HK-2 (cell line): ENCODE data around the gene ONECUT3.
A peak's percentile ranks its signal among the peaks of the same experiment; 100 is the strongest.

ENCODE experiments used
- DNase-seq: peaks from one replicate; pipeline ENCODE4 v3.0.0-alpha.2; 2018; ENCODE audit not compliant: unreplicated experiment

Gene ONECUT3

DNA sequence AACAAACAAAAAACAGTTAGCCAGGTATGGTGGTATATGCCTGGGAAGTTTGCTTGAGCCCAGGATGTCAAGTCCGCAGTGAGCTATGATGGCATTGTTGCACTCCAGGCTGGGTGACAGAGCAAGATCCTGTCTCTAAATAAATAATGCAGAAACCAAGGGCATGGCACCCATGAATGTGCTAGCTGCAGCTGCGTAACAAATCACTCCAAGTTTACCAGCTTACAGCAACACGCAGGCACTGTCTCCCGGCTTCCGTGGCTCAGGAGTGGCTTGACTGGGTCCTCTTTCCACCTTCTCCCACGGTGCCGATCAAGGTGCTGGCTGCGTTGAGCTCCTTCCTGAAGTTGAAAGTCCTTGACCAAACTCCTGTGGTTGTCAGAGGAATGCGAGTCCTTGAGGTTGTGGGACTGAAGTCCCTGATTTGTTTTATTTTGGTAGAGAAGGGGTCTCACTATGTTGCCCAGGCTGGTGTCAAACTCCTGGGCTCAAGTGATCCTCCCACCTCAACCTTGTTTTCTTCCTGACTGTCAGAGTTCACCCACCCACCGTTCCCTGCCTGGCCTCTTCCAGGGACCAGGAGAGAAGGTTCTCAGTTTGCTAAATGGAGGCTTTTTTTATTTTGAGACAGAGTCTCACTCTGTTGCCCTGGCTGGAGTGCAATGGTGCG is 13.2 kb upstream of the ONECUT3 start:
- DNase-seq = no peak

DNA sequence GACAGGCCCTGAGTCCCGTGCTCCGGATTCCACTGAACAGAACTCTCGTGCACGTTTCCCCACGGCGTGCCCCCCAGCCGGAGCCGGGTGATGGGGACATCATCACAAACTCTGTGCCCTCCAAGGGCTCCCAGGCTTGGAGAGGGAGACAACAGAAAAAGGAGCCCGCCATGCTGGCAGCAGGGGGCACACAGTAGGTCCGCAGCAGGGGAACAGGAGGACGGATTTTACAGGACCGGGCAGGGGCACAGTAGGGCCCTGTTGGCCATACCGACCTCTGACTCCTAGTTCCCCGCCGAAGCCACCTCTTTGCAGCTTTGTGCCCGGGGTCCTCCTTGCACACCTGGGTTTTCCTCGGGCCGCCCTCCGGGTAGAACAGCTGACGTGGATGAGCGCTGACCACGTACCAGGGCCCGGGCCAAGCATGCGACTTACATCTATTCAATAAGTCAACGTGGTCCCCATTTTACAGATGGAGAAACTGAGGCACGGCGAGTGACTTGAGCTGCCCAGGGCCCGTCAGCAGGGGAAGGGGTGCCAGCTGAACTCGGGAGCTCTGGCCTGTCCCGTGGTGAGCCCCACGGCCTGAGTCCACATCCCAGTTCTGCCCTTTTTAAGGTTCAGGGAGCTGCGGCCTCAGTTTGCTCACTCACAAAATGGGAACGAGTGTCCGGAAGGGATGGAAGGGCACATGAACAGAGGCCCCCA is 10.2 kb upstream of the ONECUT3 start:
- DNase-seq = no peak

DNA sequence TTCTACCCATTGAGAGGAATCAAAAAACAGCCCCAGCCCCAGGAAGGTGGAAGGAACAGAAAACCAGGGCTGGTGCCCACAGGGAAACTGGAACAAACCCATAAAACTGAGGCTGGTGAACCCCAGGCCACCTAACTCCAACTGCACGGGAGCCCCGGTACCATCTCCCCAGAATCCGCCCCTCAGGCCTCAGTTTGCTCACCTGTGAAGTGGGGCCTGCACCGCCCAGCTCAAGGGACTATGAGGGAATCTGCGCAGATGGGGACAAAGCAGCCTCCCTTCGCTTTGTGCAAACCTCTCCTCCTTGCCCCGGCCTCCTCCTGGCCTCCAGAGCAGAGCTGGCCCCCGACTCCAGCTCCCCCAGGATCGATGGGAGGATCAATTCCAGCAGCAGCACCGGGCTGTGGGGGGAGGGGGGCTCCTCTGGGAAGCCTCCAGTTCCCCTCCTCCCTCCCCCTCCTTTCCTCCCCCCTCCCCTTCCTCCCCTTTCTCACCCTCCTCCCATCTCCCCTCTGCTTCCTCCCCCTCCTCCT is 9.1 kb upstream of the ONECUT3 start:
- no peak for DNase-seq

DNA sequence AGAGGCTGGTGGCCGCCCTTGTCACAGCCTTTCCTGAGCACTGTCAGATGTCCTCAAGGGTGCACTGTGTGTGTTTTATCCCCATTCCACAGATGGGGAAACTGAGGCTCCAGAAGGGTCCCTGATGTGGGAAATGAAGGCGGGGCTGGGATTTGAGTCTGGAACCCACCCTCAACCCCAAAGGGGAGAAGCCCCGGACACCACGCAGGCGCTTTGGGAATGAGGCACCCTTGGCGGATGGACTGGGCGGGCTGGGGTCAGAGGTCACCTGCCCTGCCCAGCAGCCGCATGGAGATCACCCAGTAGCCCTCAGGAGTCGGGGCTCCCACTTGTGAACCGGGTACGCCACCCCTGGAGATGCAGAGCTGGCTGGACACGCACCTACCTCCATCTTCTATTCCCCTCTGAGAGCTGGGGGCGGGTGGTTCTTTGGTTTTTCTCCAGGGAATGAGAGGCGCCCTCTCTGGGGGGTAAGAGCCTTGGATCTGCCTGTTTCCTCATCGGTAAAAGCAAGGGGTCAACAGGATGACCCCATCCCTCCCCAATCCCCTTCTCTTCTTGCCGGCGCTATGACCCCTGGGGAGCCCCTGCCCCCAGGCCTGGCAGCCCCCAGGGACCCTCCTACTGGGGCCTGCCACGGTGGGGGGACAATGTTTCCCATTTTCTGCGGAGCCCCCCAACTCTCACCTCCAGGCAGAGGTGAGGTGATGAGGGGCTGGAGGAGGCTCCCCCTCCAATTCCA is 8.3 kb upstream of the ONECUT3 start:
- DNase-seq = no peak

DNA sequence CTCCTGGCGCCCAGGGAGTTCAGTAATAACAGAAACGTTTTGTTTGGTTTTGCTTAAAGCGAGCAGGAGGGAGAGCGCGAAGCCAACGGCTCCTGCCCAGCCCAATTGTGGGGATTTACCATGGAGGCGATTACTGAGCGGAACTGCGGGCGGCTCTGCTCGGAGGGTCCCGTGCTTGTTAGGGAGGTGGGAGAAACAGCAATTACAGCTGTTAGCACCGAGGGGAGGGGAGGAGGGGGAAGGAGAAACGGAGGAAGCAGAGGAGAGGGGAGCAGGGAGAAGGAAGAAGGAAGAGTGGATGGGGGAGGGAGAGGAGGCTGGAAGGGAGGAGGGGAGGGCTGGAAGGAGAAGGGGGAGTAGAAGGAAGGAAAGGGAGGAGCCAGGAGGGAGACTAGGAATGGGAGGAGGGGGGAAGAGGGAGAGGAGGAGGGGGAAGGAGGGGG is 7.7 kb upstream of the ONECUT3 start:
- no peak for DNase-seq

DNA sequence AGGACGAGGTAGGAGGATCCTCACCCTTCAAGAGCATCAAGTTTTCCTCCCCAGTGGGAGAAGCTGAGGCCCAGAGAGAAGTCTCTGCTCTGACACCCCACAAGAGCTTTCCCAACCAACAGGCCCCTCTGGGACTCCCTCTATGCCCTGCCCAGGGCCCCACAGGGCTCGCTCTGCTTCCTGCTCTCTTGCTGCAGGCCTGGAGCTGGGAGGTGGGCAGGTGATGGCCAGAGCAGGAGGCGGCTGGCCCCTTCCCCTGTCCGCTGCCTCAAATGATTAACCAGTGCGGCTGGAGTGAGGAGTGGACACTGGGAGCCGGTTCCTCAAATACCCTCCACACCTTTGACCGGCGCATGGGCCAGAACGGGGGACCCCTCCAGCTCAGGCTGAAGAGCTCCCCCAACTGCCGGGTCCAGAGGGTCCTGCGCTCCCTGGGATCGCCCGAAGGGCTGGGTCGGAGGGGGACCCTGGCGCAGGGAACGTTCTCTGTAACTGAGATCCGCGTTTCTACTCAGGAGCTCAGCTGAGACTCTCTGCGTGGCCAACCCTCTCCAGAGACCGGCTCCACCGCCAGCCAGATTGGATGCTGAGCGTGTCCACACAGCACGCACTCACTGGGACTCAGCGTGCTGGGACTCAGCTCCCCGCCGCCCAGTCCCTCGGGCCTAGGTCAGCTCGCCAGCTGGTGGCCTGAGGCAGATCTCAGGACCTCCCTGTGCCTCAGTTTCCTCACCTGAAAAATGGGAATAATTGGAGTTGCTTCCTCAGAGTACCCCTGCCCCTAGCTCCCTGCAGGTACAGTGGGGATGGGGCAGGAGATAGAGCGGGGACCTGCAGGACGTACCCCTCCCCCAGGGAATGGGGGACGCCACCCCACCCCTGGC is 6.7 kb upstream of the ONECUT3 start:
- DNase-seq = peak; percentile 47

DNA sequence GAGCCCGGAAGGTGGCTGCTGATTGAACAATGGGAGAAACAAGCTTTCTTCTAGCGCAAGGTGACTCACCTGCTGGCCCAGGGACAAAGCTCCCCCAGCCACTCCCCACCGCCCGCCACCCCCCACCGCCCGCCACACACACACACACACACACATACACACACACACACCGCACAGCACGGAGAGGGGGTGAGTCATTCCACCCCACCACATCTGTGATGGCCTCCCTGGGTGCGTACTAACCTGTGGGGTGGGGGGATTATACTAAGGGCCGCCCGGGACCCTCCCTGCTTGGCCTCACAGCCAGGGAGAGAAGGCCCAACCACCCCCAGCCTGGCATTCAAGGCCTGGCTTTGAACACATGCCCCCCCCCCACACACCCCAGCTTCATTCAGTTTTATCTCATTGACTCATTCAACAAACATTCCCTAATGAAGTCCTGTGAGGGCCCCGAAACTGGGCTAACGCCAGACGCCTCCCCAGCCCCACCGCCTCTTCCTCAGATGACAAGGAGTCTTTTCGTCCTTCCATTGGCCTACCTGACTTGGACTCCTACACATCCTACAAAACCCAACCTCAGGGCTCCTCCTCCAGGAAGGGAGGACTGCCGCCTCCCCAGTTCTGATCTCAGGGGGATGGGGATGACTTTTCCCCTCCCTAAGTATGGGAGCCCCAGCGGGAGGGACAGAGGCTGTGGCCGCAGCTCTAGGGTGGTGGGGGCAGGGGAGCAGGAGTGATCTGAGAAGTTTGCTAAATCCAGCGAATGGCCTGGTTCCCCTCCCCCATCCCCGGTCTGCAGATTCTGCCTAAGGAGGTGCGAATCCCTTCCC is 5.8 kb upstream of the ONECUT3 start:
- DNase-seq = peak; percentile 86

DNA sequence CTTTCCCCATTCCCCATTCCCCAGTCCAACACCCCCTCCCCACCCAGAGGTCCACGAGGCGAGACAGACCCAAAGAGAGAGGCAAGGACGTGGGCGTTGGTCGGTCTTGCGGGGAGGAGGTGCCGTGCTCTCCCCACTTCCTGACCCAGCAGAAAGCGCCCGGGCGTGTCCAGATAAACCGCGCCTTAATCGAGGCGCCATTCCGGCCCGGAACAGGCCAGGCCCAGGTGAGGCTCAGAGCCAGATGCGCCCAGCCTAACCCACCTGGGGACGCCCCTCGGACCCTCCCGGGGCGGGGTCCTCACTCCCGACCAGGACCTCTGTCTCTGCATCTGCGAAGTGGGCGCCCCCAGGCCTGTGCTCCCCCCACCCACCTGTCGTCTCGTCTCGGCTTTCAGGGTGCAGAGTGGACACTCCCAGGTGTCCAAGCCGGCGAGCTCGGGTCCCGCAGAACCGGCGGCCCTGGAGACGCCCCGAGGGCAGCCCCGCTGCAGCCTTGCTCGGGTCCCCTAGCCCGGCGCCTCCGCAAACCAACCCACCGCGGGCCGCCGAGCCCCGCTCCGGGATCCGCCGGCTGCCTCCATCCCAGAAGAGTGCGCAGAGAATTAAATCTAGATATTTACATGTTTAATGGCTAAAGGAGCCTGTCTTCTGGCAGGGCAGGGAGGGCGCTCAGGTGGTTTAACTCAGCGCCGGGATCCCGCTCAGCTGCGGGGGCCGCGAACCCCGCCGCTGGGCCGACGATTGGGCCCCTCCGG is 5.0 kb upstream of the ONECUT3 start:
- peak; percentile 55 for DNase-seq

DNA sequence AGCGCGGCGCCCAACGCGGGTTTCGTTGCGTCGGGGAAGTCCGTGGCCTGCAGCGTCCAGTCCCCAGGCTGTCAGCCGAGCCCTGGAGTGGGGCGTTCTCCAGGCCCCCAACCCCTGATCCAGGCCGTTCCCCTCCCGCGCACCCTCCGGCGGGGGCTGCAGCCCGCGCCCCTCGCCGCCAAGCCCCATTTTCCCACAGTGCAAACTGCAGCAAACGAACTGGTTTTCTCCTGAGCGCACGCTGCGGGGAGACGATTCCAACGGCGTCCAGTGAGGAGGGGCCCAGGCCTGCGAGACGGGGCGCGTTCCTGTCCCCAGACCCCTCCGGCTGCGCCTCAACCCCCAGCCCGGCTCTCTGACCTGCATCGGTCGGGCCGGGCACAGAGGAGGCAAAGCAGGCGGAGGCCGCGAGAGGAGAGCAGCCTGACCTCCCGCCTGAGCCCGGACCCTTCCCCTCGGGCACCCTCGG is 4.4 kb upstream of the ONECUT3 start:
- no peak for DNase-seq

DNA sequence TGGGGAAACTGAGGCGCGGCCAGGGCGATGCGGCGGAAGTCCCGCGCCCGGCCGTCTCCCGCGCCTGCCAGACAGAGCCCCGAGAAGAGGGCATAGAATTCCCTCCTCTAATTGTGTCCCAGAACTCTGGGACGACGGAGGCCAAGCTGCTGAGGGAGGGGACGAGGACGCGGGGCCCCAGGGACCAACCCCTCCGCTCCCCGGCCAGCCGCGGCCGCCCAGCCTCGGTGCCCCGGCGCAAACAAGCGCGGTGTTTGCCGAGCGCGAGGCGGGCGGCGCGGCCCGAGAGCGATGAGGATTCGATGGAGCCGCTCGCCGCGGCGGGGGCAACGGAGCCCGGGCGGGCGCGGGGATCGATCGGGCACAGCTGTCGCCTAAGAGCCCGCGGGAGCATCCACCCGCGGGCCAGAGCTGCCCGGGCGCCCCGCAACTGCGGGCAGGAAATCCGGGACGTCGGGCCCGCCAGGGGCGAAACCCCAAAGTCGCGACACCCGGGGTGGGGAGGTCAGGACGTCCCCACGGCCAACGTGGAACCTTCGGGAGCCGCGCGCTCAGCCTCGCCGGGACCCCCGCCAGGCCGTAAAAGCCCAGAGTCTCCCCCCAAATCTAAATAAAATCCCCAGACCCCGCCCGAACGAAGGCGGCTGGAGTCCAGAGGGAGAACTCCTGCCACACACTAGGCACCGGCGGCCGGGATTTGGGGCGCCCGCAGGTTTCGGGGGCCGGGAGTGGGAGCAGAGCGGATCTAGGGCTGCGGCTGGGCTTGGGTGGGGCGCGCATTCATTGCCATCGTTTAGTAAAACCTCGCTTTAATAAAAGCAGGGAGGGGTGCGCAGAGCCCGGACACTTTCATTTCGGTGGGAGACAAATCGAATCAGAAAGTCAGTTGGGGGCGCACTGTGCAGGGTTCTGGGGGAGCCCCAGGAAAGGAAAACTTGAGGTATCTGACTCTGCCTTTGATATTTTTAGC is 3.6 kb upstream of the ONECUT3 start:
- DNase-seq = no peak

DNA sequence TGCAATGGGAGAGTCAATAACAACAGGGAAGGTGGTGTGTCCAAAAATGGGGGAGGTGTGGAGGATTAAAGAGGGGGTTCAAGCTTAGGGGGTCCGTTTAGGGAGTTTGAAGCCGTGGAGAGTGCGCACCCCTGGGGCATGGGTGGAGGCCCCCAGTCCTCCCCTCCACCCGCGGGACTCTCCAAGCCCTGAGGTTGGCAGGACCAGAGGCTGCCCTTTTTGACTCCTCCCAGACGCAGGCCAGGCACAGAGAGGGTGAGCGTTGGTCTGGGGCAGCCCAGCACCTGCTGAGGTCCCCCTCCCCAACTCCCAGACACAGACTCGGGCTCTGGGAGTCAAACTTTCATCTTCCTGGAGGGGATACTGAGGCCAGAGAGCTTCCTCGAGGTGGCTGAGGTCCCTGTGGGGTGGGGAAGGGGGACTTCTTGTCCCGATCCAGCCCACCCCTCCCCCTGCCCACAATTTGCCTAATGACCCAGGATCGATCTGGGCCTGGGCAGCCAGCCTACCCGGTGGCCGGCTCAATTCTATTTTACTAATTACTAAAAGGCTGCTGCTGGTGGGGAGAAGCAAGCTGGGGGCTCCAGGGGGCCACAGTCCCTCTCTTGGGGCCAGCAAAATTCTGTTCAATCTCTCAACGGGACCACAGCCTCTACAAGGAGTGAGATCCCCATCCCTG is 2.8 kb upstream of the ONECUT3 start:
- no peak for DNase-seq

DNA sequence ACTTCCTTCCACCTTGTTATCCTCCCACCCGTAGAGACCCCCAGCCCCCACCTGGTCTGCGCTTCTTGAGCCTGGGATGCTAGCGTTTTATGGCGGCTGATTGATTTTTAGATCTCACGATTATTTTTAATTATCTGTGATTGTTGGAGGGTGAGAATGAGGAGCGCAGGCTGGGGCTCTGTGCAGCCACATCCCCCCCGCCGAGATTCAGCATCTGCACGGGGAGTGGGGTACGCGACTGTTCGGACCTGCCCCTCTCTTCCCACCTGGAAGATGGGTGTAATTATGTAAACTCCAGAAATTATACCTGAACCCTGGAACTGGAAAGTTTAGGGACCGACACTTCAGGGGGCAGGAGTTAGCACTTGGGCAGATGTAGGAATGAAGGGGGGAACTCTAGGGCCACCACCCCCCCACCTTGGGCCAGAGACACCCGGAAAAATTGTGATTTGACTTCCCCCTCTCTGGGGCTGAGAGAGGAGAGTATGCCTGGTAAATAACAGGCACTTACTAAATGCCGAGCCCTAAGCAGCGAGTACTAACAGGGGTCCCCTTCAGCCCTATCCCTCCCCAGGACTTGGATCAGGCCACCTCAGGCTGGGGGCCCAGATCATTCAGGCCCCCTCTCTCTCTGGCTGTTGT is 1.8 kb upstream of the ONECUT3 start:
- DNase-seq = no peak

DNA sequence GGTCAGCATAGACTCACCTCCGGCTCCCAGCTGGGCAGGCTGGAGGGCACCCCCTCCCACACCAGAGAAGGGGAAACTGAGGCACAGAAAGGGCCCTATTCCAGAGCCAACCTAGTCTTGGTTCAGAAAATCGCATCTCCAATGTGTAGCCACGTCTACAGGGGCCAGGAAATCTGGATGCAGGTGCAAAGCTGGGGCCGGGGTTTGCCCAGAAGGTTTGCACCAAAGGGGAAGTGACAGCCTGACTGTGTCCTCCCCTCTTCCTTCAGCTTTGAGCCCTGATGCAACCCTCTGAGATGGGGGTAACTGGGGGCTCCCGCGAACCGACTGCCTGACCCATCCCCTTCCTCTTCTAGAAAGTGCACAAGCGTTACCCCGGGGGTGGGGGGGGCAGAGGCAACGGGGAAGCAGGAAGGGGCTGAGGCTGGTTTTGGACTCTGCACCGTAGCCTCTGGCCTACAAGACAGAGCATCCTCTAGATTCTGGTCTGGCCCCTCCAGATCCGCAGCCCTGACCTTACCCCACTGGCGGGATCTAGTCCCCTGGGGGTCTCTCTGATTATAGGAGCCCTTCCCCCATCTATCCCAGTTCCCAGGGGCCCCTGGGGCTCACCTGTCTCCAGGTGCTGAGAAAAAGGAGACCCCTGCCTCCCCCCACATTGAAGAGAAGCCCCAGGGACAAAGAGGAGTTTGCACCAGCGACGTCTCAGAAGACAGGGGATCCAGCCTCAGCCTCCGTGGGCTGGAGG is 1.1 kb upstream of the ONECUT3 start:
- no peak for DNase-seq

DNA sequence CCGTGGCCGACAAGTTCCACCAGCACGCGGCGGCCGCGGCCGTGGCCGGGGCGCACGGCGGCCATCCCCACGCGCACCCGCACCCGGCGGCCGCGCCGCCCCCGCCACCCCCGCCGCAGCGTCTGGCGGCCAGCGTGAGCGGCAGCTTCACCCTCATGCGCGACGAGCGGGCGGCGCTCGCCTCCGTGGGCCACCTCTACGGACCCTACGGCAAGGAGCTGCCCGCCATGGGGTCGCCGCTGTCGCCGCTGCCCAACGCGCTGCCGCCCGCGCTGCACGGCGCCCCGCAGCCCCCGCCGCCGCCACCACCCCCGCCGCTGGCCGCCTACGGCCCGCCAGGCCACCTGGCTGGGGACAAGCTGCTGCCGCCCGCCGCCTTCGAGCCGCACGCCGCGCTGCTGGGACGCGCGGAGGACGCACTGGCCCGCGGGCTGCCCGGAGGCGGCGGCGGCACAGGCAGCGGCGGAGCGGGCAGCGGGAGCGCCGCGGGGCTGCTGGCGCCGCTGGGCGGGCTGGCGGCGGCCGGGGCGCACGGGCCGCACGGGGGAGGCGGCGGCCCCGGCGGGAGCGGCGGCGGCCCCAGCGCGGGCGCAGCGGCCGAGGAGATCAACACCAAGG is 821 bp downstream of the ONECUT3 start:
- no peak for DNase-seq

DNA sequence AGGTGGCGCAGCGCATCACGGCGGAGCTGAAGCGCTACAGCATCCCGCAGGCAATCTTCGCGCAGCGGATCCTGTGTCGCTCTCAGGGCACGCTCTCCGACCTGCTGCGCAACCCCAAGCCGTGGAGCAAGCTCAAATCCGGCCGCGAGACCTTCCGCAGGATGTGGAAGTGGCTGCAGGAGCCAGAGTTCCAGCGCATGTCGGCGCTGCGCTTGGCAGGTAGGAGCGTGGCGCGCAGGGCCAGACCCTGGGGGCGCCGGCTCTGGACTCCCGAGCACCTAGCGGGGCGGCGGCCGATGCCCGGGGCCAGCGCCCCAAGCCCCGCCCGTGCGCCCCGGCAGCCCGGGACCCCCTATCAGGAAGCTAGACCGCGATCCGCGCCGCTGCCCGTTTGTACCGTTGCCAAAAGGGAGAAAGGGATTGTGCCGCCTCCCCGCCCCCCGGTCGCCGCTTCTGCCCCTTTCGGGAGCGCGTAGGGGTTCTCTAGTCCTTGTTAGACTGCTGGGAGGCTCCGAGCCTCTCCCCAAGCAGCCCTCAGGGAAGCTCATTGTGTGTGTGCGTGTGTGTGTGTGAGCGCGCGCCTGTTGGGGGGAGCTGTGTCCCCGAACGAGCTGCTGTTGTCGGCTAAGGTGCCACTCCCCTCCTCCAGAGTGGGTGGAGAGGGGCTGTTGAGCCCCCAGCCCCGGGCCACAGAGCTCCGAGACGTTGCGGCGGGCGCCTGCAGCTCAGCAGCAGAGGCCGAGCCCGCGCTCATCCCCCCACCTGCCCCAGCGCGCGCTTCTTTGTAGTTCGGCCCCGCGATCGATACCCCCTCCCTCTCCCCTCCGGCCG is 1.5 kb downstream of the ONECUT3 start:
- no peak for DNase-seq
